ENCODE results near the gene VSTM2L.

DNA sequence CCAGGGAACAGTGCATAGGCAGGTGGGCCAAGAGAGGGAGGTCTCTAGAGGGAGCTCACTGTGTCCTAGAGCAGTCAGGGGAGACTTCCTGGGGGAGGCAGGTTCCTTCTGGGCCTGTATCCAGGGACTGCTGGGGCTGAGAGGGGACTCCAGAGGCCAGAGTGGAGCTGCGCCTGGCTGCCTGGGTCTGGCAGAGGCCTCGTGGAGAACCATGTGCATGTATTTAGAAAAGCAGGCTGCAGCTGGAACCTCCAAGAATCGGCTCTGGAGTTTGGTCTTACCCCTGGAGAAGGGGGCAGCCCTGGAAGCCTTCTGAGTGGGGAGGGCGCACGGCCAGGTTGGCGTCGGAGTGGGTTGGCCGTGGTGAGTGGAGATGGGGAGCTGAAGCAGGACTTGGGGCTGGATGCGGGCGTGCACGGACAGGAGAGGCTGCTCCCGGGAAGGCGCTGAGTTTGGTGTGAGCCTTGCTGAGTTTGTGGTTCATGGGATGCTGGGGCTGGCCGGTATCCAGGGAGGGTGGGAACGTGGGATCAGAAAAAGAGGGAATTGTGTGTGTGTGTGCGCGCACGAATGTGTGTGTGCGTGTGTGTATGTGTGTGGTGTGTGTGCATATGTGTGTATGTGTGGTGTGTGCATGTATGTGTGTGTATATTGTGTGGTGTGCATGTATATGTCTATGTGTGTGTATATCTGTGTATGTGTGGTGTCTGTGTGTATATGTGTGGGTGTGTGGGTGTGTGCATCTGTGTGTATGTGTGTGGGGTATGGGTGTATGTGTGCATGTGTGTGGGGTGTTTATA is 10.8 kb downstream of the VSTM2L start:
- TF ChIP-seq, protein P1, sequence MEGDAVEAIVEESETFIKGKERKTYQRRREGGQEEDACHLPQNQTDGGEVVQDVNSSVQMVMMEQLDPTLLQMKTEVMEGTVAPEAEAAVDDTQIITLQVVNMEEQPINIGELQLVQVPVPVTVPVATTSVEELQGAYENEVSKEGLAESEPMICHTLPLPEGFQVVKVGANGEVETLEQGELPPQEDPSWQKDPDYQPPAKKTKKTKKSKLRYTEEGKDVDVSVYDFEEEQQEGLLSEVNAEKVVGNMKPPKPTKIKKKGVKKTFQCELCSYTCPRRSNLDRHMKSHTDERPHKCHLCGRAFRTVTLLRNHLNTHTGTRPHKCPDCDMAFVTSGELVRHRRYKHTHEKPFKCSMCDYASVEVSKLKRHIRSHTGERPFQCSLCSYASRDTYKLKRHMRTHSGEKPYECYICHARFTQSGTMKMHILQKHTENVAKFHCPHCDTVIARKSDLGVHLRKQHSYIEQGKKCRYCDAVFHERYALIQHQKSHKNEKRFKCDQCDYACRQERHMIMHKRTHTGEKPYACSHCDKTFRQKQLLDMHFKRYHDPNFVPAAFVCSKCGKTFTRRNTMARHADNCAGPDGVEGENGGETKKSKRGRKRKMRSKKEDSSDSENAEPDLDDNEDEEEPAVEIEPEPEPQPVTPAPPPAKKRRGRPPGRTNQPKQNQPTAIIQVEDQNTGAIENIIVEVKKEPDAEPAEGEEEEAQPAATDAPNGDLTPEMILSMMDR (IDR thresholded peaks at IDR 0.05; ENCODE audit: extremely low read depth in 1 of 2, insufficient read depth in 1 of 2, low read depth in 1 of 2, low read length in 2 of 2), result no peak
- TF ChIP-seq POLR2A (IDR thresholded peaks at IDR 0.05; ENCODE audit: low read depth, low read length) (no peak), POLR2AphosphoS5 (IDR thresholded peaks at IDR 0.05; ENCODE audit: insufficient read depth, low read depth, low read length) (no peak), EZH2 (IDR thresholded peaks at IDR 0.05; ENCODE audit: borderline replicate concordance, low read depth, low read length, severe bottlenecking) (no peak), GATA2 (IDR thresholded peaks at IDR 0.05; ENCODE audit: insufficient read depth, insufficient read length, low read depth, low read length) (no peak), MYC (IDR thresholded peaks at IDR 0.05; ENCODE audit: low read depth, low read length) (no peak), JUN (IDR thresholded peaks at IDR 0.05; ENCODE audit: borderline replicate concordance, insufficient read depth, insufficient read length, low read depth) (no peak), FOS (IDR thresholded peaks at IDR 0.05; ENCODE audit: borderline replicate concordance, insufficient read depth, low read length) (no peak)
- TF ChIP-seq, protein P2, sequence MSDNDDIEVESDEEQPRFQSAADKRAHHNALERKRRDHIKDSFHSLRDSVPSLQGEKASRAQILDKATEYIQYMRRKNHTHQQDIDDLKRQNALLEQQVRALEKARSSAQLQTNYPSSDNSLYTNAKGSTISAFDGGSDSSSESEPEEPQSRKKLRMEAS (IDR thresholded peaks at IDR 0.05; ENCODE audit: insufficient read depth, insufficient read length), result no peak
